Activated T-helper 1 cell treated with anti-CD3 and anti-CD28 coated beads, Interleukin-2, amount 50 U/mL, for 16 hours (primary cell): ENCODE results near the gene ZNF197.
"Not testable (repeated sequence)": the region's sequence is repeated elsewhere in the genome, so short reads cannot be mapped to it uniquely, and the experiment has no call there.

Source experiments
- DNase-seq, 2 donors: peaks; one replicate each; pipeline ENCODE4 v3.0.0-alpha.2; 2020; ENCODE audit warnings: low read depth in 1 of 2, low spot score in 1 of 2

Gene ZNF197

GRCh38 chr3:44624749-44625480, at the start of gene ZNF197:
ZNF197 (plus strand) TSS chr3:44625036; CDS start chr3:44629155, 4,119 bp downstream.
- DNase-seq, result peak; percentile 9 to 29

GRCh38 chr3:44576613-44577012, 48.2 kb upstream of the ZNF197 start:
- no peak for DNase-seq

- not testable (repeated sequence) for DNase-seq
Observed at GRCh38 chr3:44577354-44577952, 47.4 kb upstream of the ZNF197 start.

GRCh38 chr3:44578316-44578715, 46.5 kb upstream of the ZNF197 start:
- not testable (repeated sequence) for DNase-seq

GRCh38 chr3:44578924-44579515, 45.8 kb upstream of the ZNF197 start:
- DNase-seq, result not testable (repeated sequence)

GRCh38 chr3:44579749-44580148, 45.1 kb upstream of the ZNF197 start:
- DNase-seq, result not testable (repeated sequence)

GRCh38 chr3:44580971-44581370, 43.9 kb upstream of the ZNF197 start:
- DNase-seq, result not testable (repeated sequence)

- DNase-seq, result no peak
Observed at GRCh38 chr3:44584646-44585501, 40.0 kb upstream of the ZNF197 start, which contains the start of gene ZNF660. ZNF660 (plus strand) TSS chr3:44584964; CDS start chr3:44594194, 9,230 bp downstream.

- DNase-seq, result no peak
Observed at GRCh38 chr3:44596621-44597020, 28.2 kb upstream of the ZNF197 start.

- DNase-seq, result no peak
Observed at GRCh38 chr3:44601749-44602148, 23.1 kb upstream of the ZNF197 start.

GRCh38 chr3:44612678-44613077, 12.2 kb upstream of the ZNF197 start:
- no peak for DNase-seq

GRCh38 chr3:44628716-44629115, 3.9 kb downstream of the ZNF197 start:
- DNase-seq, result no peak

GRCh38 chr3:44632193-44632592, 7.4 kb downstream of the ZNF197 start:
- no peak for DNase-seq

- no peak for DNase-seq
Observed at GRCh38 chr3:44642337-44642736, 17.5 kb downstream of the ZNF197 start.

GRCh38 chr3:44643024-44643423, 18.2 kb downstream of the ZNF197 start:
- DNase-seq, result no peak

- DNase-seq, result no peak
Observed at GRCh38 chr3:44647771-44648170, 22.9 kb downstream of the ZNF197 start.

- no peak for DNase-seq
Observed at GRCh38 chr3:44648564-44649229, 23.9 kb downstream of the ZNF197 start, which contains the start of gene ZNF35. ZNF35 (plus strand) TSS chr3:44648732; CDS start chr3:44651068, 2,336 bp downstream.

GRCh38 chr3:44649709-44650108, 24.9 kb downstream of the ZNF197 start:
- no peak for DNase-seq

- no peak for DNase-seq
Observed at GRCh38 chr3:44654039-44654438, 29.2 kb downstream of the ZNF197 start.

- DNase-seq, result no peak
Observed at GRCh38 chr3:44659015-44659414, 34.2 kb downstream of the ZNF197 start.

- no peak for DNase-seq
Observed at GRCh38 chr3:44659434-44659833, 34.6 kb downstream of the ZNF197 start.
